Activated CD4-positive, alpha-beta memory T cell treated with anti-CD3 and anti-CD28 coated beads, Interleukin-2, amount 10 ng/mL, durations not matched to agents 7 days and 5 days (primary cell): ENCODE results near the gene TRPM8. TPM values are rescaled to one million over a fixed set of nuclear protein-coding genes. Genes with fewer than 3 reads are reported as not detected.

ENCODE experiments used
- CTCF ChIA-PET: fragments of 350-600 bp; sonication (Branson Sonifier 250); formaldehyde crosslinking; loops from one replicate; lab custom pipeline; 2021; ENCODE audit warnings: antibody characterized with exemption, inconsistent platforms; lab: Charles Lee
- POLR2A ChIA-PET: fragments of 350-600 bp; sonication (Branson Sonifier 250); formaldehyde crosslinking; loops from one replicate; lab custom pipeline; 2021; ENCODE audit warnings: antibody characterized with exemption; lab: Charles Lee
- DNase-seq: peaks from one replicate; pipeline ENCODE4 v3.0.0-alpha.2; 2020
- H3K27ac Mint-ChIP-seq: one replicate; pipeline ENCODE4 v1.8.0; 2021; ENCODE audit warnings: mild to moderate bottlenecking, mixed read lengths
- H3K27me3 Mint-ChIP-seq: one replicate; pipeline ENCODE4 v1.8.0; 2021; ENCODE audit warnings: mixed read lengths
- H3K36me3 Mint-ChIP-seq: one replicate; pipeline ENCODE4 v1.8.0; 2021; ENCODE audit warnings: low read depth, mixed read lengths
- H3K4me1 Mint-ChIP-seq: one replicate; pipeline ENCODE4 v1.8.0; 2021; ENCODE audit warnings: mixed read lengths
- H3K4me3 Mint-ChIP-seq: one replicate; pipeline ENCODE4 v1.8.0; 2021; ENCODE audit warnings: mild to moderate bottlenecking, mixed read lengths
- H3K9me3 Mint-ChIP-seq: one replicate; pipeline ENCODE4 v1.8.0; 2021; ENCODE audit warnings: mixed read lengths
- total RNA-seq, 2 experiments: library from RNA; stranded (reverse); gene quantifications; one replicate each; pipeline ENCODE4 v1.2.3, GENCODE V29; 2021

The TRPM8 gene
- total RNA-seq, 2 experiments from 2014 or later: not detected

DNA sequence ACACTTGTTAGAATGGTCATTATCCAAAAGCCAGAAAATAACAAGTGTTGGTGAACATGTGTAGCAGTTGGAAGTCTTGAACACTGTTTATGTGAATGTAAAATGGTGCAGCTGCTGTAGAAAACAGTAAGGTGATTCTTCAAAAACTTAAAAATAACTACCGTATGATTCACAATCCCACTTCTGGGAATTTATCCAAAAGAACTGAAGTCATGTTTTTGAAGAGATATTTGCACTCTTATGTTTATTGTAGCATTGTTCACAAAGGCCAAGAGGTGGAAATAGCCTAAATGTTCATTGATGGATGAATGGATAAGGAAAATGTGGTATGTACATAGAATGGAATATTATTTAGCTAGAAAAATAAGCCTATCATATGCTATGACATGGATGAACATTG is 127.0 kb downstream of the TRPM8 start:
- CTCF ChIA-PET: no interaction called here
- peaks cover 7% of the 10 kb centered on the region for H3K9me3 Mint-ChIP-seq
- no peak overlapping the region for H3K4me3 Mint-ChIP-seq
- DNase-seq: no peak
- peaks cover 22% of the 10 kb centered on the region for H3K27me3 Mint-ChIP-seq
- H3K36me3 Mint-ChIP-seq: no peaks in the 10 kb centered on the region
- POLR2A ChIA-PET: no interaction called here
- H3K4me1 Mint-ChIP-seq: no peaks in the 10 kb centered on the region
- no peak overlapping the region for H3K27ac Mint-ChIP-seq

DNA sequence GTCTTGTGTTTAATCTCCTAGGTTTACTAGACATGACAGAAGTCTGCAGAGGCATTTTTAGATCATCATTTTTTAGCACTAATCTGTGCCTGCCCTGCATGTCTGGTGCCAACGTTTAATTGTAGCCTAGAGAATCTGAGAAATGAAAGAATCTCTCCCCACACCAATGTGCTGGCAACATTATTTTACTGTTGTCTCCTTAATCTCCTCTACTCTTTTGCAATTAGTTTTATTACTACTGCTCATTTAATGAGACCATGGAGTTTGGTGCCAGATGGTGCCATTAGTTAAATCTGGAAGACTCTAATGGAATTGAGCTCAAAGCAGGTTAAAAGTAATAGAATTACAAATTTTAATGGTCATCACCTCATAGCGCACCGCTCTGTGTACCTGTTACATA is 129.3 kb downstream of the TRPM8 start:
- no peak overlapping the region for H3K27ac Mint-ChIP-seq
- no peaks in the 10 kb centered on the region for H3K4me1 Mint-ChIP-seq
- POLR2A ChIA-PET: no interaction called here
- peaks cover 16% of the 10 kb centered on the region for H3K27me3 Mint-ChIP-seq
- DNase-seq: no peak
- no peak overlapping the region for H3K4me3 Mint-ChIP-seq
- CTCF ChIA-PET: no interaction called here
- H3K36me3 Mint-ChIP-seq: no peaks in the 10 kb centered on the region
- H3K9me3 Mint-ChIP-seq: peaks cover 7% of the 10 kb centered on the region

DNA sequence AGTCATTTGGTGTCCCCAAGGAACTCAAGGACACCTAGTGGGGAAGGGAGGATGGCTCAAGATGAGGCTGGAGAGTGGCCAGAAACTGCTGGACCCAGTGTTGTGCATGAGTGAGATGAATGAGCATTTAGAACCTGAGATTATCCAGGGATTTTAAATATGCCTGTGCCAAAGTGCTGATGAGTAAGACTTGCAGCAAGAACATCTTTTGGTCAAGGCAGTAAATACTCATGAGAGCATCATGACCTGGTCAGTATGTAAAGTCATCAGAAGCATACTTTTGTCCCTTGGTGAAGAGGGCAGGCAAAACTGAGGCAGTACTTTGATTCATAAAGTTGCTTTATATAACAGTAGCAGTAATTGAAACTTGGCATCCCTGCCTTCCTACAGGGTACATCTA is 130.2 kb downstream of the TRPM8 start:
- ChIA-PET POLR2A (no interaction called here), CTCF (no interaction called here)
- no peaks in the 10 kb centered on the region for H3K4me1 Mint-ChIP-seq
- no peak for DNase-seq
- H3K4me3 Mint-ChIP-seq: no peak overlapping the region
- no peaks in the 10 kb centered on the region for H3K36me3 Mint-ChIP-seq
- H3K27me3 Mint-ChIP-seq: peaks cover 18% of the 10 kb centered on the region
- peaks cover 7% of the 10 kb centered on the region for H3K9me3 Mint-ChIP-seq
- H3K27ac Mint-ChIP-seq: no peak overlapping the region

DNA sequence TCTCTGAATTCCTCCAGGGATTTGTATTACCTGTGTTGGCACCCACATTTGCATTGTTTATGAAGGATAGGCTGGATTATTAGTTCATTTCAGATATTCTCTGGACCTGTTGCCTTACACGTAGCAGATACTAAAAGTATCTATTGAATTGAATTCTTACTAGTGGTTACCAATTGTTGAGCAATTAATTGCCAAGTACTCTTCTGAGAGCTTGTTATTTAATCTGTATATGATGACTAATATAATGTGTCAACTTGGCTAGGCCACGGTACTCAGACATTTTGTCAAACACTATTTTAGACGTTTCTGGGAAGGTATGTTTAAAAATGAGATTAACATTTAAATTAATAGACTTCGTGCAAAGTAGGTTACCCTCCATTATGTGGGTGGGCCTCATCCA is 130.9 kb downstream of the TRPM8 start:
- Mint-ChIP-seq H3K36me3 (no peaks in the 10 kb centered on the region), H3K9me3 (peaks cover 7% of the 10 kb centered on the region), H3K4me3 (no peak overlapping the region), H3K27ac (no peak overlapping the region), H3K27me3 (peaks cover 14% of the 10 kb centered on the region), H3K4me1 (no peaks in the 10 kb centered on the region)
- no peak for DNase-seq
- ChIA-PET CTCF (no interaction called here), POLR2A (no interaction called here)

DNA sequence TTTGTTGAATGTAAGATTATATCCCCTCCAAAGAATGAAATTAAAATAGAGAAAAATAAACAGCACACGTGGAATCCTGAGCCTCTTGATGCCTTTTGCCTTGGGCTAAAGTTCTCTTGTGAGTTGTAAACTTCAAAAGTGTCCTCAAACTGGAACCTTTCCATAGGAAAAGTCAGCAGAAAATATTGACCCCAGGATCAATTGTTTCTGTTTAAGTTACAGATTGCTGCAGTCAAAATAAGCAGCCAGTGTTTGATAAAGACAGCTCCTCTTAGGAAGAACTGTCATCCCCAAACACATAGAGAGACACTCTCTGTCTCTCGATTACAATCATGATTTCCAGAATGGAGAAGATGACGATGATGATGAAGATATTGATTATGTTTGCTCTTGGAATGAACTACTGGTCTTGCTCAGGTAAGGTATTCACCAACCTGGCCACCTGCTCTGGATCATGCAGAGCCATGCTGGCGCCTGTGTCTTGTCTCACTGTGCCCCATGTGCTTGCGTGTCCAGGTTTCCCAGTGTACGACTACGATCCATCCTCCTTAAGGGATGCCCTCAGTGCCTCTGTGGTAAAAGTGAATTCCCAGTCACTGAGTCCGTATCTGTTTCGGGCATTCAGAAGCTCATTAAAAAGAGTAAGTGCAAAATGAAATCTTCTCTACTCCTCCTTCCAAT is 133.4 kb downstream of the TRPM8 start, which contains the start of gene SPP2:
TSS of gene SPP2 (plus strand) at position 248 of the 681 bp plus-strand sequence. CDS start at position 333, 85 bp downstream.
- H3K4me1 Mint-ChIP-seq: no peaks in the 10 kb centered on the region
- POLR2A ChIA-PET: no interaction called here

DNA sequence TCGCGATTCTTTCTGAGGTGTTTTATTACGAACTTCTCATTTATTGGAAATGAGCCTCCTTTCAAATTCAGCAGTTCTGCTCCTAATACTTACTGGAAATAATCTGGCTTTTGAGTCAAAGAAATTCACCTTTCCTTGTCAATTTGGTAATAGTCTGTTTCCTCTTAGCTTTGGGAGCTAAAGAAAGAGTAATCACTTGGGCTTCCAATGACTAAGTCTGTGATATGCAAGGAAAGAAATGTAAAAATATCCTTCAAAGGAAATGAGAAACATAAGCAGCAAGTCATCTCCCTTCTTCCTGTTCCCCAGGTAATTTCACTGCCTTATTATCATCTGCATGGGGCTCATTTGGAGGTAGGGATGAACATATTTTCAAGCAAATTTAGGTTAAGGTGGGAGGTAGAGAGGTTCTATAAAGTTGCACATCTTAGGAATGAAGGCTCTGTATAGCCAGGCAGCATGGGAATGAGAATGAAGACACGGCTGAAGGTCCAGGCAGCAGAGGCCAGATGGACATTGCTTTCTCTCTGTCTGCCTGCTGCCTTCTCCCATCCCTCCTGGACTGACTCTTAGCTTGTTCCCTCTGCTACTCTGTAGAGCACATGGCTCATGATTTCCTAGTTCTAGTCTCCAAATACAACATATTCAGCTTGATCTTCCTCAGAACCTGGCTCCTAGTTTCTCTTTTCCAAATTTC is 134.3 kb downstream of the TRPM8 start:
- ChIA-PET POLR2A (no interaction called here), CTCF (interaction anchor here (0.5 to 1.7 kb wide), 2 partner anchors 75 to 449 kb away, joined by 3 to 4 read pairs; no protein-coding TSS in a partner anchor)
- no peak for DNase-seq
- Mint-ChIP-seq H3K36me3 (no peaks in the 10 kb centered on the region), H3K27ac (no peak overlapping the region), H3K4me3 (no peak overlapping the region), H3K27me3 (peaks cover 16% of the 10 kb centered on the region), H3K4me1 (no peaks in the 10 kb centered on the region), H3K9me3 (peaks cover 7% of the 10 kb centered on the region)

More for the DNA sequence above, 133.4 kb downstream of the TRPM8 start, which contains the start of gene SPP2:
- CTCF ChIA-PET: interaction anchor here (1.7 kb wide), 1 partner anchor 450 kb away, joined by 4 read pairs; no protein-coding TSS in a partner anchor
- Mint-ChIP-seq H3K27me3 (peaks cover 10% of the 10 kb centered on the region), H3K36me3 (no peaks in the 10 kb centered on the region), H3K4me3 (no peak within 1 kb of the TSS), H3K27ac (no peak within 1 kb of the TSS), H3K9me3 (peaks cover 7% of the 10 kb centered on the region)
- no peak for DNase-seq

DNA sequence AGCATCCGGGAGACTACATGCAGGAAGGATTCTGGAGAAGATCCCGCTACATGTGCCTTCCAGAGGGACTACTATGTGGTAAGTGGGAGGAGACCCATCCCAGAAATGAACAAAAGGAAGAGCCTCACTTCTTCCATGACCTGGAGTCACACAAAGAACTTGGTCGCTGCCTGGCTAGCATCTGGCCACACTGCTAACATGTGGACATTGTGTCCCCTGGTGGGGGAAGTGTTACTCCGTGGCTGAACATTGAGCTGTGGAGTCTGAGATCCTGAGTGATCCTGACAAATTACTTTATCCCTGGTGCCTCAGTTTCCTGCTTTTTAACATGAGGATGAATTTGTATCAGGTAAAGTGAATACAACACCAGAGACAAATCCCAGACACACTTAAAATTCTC is 141.7 kb downstream of the TRPM8 start:
- no peaks in the 10 kb centered on the region for H3K9me3 Mint-ChIP-seq
- no peaks in the 10 kb centered on the region for H3K36me3 Mint-ChIP-seq
- H3K27ac Mint-ChIP-seq: no peak overlapping the region
- H3K4me1 Mint-ChIP-seq: peaks cover 2% of the 10 kb centered on the region
- DNase-seq: no peak
- no peak overlapping the region for H3K4me3 Mint-ChIP-seq
- ChIA-PET POLR2A (no interaction called here), CTCF (no interaction called here)
- peaks cover 23% of the 10 kb centered on the region for H3K27me3 Mint-ChIP-seq

DNA sequence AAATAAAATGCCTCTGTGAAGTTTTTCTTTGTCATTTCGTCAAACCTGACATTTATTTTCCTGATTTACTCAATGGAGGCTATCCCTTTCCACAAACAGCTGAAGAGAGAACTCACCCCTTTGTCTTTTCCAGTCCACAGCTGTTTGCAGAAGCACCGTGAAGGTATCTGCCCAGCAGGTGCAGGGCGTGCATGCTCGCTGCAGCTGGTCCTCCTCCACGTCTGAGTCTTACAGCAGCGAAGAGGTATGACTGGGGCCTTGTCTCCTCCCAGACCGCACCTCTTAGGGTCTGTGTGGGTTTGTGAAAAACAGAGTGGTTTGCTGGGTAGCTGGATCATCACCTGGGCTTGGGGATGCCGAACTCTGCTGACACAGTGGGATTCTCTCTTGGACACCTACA is 143.1 kb downstream of the TRPM8 start:
- DNase-seq: no peak
- Mint-ChIP-seq H3K27me3 (peaks cover 29% of the 10 kb centered on the region), H3K4me3 (no peak overlapping the region), H3K36me3 (no peaks in the 10 kb centered on the region), H3K9me3 (no peaks in the 10 kb centered on the region), H3K4me1 (peaks cover 2% of the 10 kb centered on the region), H3K27ac (no peak overlapping the region)
- POLR2A ChIA-PET: no interaction called here
- CTCF ChIA-PET: no interaction called here

DNA sequence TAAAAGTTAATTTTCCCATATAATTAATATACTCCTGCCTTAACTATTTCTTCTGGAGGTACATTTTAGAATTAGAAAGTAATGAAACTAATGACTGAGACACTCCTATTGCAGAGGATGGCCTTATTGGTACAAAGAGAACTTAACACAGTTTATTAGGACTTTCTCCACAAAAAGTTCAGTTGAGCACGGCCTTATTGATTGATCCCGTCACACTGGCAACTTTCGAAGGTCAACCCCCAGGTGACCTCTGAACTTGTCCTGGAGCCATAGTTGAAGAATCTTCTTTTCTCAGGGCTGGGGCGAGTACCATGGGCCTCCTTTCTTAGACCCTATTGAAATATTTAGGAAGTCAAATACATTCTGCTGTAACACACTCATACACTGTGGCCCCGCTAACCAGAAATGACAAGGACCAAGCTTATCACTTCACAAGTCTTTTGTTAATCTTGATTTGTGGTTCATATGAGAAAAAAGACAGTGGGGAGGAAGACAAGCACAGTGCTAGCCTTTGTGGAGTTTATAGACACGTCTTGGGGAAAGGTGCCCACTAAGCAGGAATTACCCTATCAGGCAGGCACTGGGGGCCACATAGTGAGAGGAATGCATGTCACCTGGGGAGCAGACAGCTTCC is 144.6 kb downstream of the TRPM8 start:
- DNase-seq: no peak
- Mint-ChIP-seq H3K9me3 (no peaks in the 10 kb centered on the region), H3K4me3 (no peak overlapping the region), H3K27ac (no peak overlapping the region), H3K36me3 (no peaks in the 10 kb centered on the region), H3K4me1 (peaks cover 2% of the 10 kb centered on the region), H3K27me3 (peaks cover 25% of the 10 kb centered on the region)
- POLR2A ChIA-PET: no interaction called here
- CTCF ChIA-PET: no interaction called here

DNA sequence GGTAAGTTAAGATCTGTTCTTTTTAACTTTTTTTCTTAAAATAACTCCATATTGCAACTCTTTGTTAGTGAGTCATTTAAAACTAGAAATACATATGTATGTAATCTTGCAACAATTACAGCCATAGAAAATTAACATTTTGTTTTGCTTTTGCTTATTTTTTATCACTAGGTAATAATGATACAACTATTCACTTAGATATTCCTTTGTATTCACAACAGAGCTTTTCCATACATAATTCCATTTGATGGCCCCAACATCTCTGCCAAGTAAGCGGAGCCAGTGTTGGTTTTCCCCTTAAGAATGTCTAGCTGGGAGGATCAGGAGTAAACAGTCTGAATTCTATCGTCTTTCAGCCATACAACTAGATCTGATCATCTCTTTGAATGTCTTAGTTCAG is 149.4 kb downstream of the TRPM8 start:
- ChIA-PET CTCF (no interaction called here), POLR2A (no interaction called here)
- Mint-ChIP-seq H3K27me3 (peaks cover 17% of the 10 kb centered on the region), H3K36me3 (no peaks in the 10 kb centered on the region), H3K4me3 (no peak overlapping the region), H3K4me1 (peaks cover 3% of the 10 kb centered on the region), H3K27ac (no peak overlapping the region), H3K9me3 (peaks cover 12% of the 10 kb centered on the region)
- no peak for DNase-seq

Other genes starting within 250 kb of the TRPM8 start
- gene UGT1A9, start 245.5 kb upstream of the TRPM8 start, total RNA-seq: not detected
- not detected for gene UGT1A7, start 235.5 kb upstream of the TRPM8 start, total RNA-seq
- not detected for gene UGT1A6, start 224.5 kb upstream of the TRPM8 start, total RNA-seq
- gene UGT1A5, start 204.5 kb upstream of the TRPM8 start, total RNA-seq: not detected
- gene UGT1A4, start 198.6 kb upstream of the TRPM8 start, total RNA-seq: not detected
- gene UGT1A3, start 188.3 kb upstream of the TRPM8 start, total RNA-seq: not detected
- gene UGT1A1, start 157.1 kb upstream of the TRPM8 start, total RNA-seq: not detected
- gene MROH2A, start 139.0 kb upstream of the TRPM8 start, total RNA-seq: not detected
- gene HJURP, start 62.8 kb upstream of the TRPM8 start, total RNA-seq: 100 to 1,000 TPM; 126 to 129 TPM
- not detected for gene SPP2, start 133.3 kb downstream of the TRPM8 start, total RNA-seq